ENCODE results near the gene SELENOO. TPM values are rescaled to one million over a fixed set of nuclear protein-coding genes. Genes with fewer than 3 reads are reported as not detected.

SELENOO gene
- total RNA-seq, 1 experiment from 2014 or later, result 27.0 TPM

- TF ChIP-seq E2F5 (CRISPR knock-in tag; IDR thresholded peaks at IDR 0.05) (0 out of 2 replicates have a peak, but pooled peaks have one; percentile 15), MAX (CRISPR knock-in tag; IDR thresholded peaks at IDR 0.05) (peak; percentile 58; the same call in 1 of the 2 replicates), ERG (CRISPR knock-in tag; IDR thresholded peaks at IDR 0.05) (no peak), HMGA2 (CRISPR knock-in tag; IDR thresholded peaks at IDR 0.05) (no peak), HMGXB4 (CRISPR knock-in tag; IDR thresholded peaks at IDR 0.05) (0 out of 2 replicates have a peak, but pooled peaks have one; percentile 39), ATF1 (CRISPR knock-in tag; IDR thresholded peaks at IDR 0.05) (no peak), TEAD1 (CRISPR knock-in tag; IDR thresholded peaks at IDR 0.05) (0 out of 2 replicates have a peak, but pooled peaks have one; percentile 14), ATF2 (CRISPR knock-in tag; IDR thresholded peaks at IDR 0.05; ENCODE audit: borderline replicate concordance, low read depth) (no peak), MYBL2 (CRISPR knock-in tag; IDR thresholded peaks at IDR 0.05) (no peak), CREB1 (CRISPR knock-in tag; IDR thresholded peaks at IDR 0.05) (no peak), TEAD4 (CRISPR knock-in tag; IDR thresholded peaks at IDR 0.05) (no peak), PRRX2 (CRISPR knock-in tag; IDR thresholded peaks at IDR 0.05) (no peak), MXD4 (CRISPR knock-in tag; IDR thresholded peaks at IDR 0.05; ENCODE audit: borderline replicate concordance) (no peak), ZNF396 (CRISPR knock-in tag; IDR thresholded peaks at IDR 0.05; ENCODE audit: borderline replicate concordance) (no peak)
Measured at GRCh38 chr22:50260801-50261614, 60.2 kb downstream of the SELENOO start (continued).

GRCh38 chr22:50261615-50262459, 61.0 kb downstream of the SELENOO start, which contains the start of gene MAPK12:
Gene MAPK12 (minus strand): TSS chr22:50261683. CDS start chr22:50261509, 174 bp downstream.
- Mint-ChIP-seq H3K4me3 (peak within 1 kb of the TSS; percentile 66), H3K27me3 (ENCODE audit: low read depth) (peaks cover 25% of the 10 kb centered on the region), H3K4me1 (peaks cover 8% of the 10 kb centered on the region), H3K36me3 (no peaks in the 10 kb centered on the region), H3K9me3 (no peaks in the 10 kb centered on the region), H3K27ac (no peak within 1 kb of the TSS)
- CTCF ChIA-PET, result interaction anchor here (0.6 to 3.7 kb wide), 12 partner anchors 9 to 204 kb away, joined by 3 to 21 read pairs (median 4); partner anchors contain the start of genes DENND6B and HDAC10
- peak; percentile 72 for DNase-seq (ENCODE audit: low spot score)
- ATAC-seq, result peak; percentile 69
- TF ChIP-seq CBFB (CRISPR knock-in tag; IDR thresholded peaks at IDR 0.05; ENCODE audit: low read depth) (no peak), USF2 (CRISPR knock-in tag; IDR thresholded peaks at IDR 0.05) (peak; percentile 93), ZNF423 (CRISPR knock-in tag; IDR thresholded peaks at IDR 0.05) (0 out of 2 replicates have a peak, but pooled peaks have one; percentile 48)
- POLR2A ChIA-PET, result no interaction called here

All from WTC11 (cell line).